IPS-20b (cell line): ENCODE results near the gene KCNAB1.
"Not testable (repeated sequence)": the region's sequence is repeated elsewhere in the genome, so short reads cannot be mapped to it uniquely, and the experiment has no call there.

ENCODE experiments used
- H3K27ac ChIP-seq: one replicate; pipeline ENCODE4 v1.5.1; 2013; ENCODE audit warnings: low read length
- H3K27me3 ChIP-seq: 2 replicates; pipeline ENCODE4 v1.6.1; 2013; ENCODE audit warnings: mild to moderate bottlenecking, low read length, inconsistent platforms; ENCODE audit not compliant: insufficient read depth
- H3K36me3 ChIP-seq: 2 replicates; pipeline ENCODE4 v1.6.1; 2013; ENCODE audit warnings: low read depth, mild to moderate bottlenecking, inconsistent platforms, low read length, moderate library complexity; ENCODE audit not compliant: insufficient read depth
- H3K4me1 ChIP-seq: 2 replicates; pipeline ENCODE4 v1.6.1; 2013; ENCODE audit warnings: mild to moderate bottlenecking, control low read depth, inconsistent platforms, low read length, moderate library complexity; ENCODE audit not compliant: insufficient read depth
- H3K4me3 ChIP-seq: 2 replicates; pipeline ENCODE4 v1.5.1; 2013; ENCODE audit warnings: mild to moderate bottlenecking, low read length, inconsistent platforms
- H3K9ac ChIP-seq: 2 replicates; pipeline ENCODE4 v1.6.1; 2013; ENCODE audit warnings: low read depth, mild to moderate bottlenecking, inconsistent platforms, low read length, moderate library complexity
- H3K9me3 ChIP-seq: 2 replicates; pipeline ENCODE4 v1.6.1; 2013; ENCODE audit warnings: mild to moderate bottlenecking, low read depth, low read length, inconsistent platforms; ENCODE audit not compliant: insufficient read depth

The KCNAB1 gene

DNA sequence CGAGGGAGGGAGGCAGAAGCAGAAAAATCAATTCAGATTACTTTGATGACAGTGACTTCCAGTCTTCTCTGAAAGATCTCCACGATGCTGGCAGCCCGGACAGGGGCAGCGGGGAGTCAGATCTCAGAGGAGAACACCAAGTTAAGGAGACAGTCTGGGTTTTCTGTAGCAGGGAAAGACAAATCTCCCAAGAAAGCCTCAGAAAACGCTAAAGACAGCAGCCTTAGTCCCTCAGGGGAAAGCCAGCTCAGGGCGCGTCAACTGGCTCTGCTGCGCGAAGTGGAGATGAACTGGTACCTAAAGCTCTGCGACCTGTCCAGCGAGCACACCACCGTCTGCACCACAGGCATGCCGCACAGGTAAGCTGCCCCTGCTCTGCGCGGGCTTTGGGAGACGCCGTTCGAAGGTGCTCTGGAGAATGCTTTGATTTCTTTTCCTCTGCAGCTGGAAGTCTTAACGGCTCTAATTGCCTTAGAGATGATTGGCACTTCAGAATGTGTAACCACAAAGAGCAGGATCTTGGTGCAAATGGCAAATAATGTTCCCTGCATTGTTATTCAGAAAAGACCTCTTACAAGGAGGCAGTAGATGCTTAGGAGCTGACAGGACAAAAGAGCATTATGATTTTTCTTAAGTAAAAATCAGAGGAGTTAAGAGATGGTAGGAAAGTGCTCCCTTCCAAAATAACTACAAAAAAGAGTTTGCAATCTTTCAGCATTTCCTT lies at the start of gene KCNAB1:
KCNAB1 (plus strand) TSS at position 51 of the 724 bp plus-strand sequence.
- no peaks in the 10 kb centered on the region for H3K4me1 ChIP-seq
- H3K4me3 ChIP-seq = no peak within 1 kb of the TSS
- no peaks in the 10 kb centered on the region for H3K9me3 ChIP-seq
- no peaks in the 10 kb centered on the region for H3K36me3 ChIP-seq
- no peaks in the 10 kb centered on the region for H3K27me3 ChIP-seq
- H3K9ac ChIP-seq = no peak within 1 kb of the TSS
- no peak within 1 kb of the TSS for H3K27ac ChIP-seq

DNA sequence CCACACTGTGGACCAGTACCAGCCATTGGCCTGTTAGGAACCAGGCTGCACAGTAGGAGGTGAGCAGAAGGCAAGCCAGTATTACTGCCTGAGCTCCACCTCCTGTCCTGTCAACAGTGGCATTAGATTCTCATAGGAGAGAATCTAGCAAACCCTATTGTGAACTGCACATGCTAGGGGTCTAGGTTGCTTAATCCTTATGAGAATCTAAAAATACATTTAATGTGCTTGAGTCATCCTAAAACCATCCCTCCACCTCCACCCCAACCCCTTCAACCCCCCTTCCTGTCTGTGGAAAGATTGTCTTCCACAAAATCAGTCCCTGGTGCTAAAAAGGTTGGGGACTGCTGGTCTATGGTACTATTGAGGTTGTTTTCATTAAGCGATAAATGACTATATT lies 49.3 kb upstream of the KCNAB1 start:
- no peaks in the 10 kb centered on the region for H3K36me3 ChIP-seq
- no peak overlapping the region for H3K4me3 ChIP-seq
- no peak overlapping the region for H3K9ac ChIP-seq
- H3K9me3 ChIP-seq = no peaks in the 10 kb centered on the region
- H3K27ac ChIP-seq = no peak overlapping the region
- H3K4me1 ChIP-seq = no peaks in the 10 kb centered on the region
- H3K27me3 ChIP-seq = no peaks in the 10 kb centered on the region

DNA sequence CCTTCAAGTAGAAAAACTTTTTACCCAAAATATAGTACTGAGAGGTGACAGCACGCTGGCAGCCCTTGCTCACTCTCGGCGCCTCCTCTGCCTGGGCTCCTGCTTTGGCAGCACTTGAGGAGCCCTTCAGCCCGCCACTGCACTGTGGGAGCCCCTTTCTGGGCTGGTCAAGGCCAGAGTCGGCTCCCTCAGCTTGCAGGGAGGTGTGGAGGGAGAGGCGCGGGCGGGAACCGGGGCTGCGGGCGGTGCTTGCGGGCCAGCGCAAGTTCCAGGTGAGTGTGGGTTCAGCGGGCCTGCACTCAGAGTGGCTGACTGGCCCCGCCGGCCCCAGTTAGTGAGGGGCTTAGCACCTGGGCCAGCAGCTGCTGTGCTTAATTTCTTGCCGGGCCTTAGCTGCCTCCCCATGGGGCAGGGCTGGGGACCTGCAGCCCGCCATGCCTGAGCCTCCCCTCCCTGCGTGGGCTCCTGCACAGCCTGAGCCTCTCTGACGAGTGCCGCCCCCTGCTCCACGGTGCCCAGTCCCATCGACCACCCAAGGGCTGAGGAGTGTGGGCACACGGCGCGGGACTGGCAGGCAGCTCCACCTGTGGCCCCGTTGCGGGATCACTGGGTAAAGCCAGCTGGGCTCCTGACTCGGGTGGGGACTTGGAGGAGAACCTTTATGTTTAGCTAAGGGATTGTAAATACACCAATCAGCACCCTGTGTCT lies 47.3 kb upstream of the KCNAB1 start:
- H3K4me1 ChIP-seq, H3K9ac ChIP-seq, H3K27ac ChIP-seq, H3K9me3 ChIP-seq, H3K36me3 ChIP-seq, H3K4me3 ChIP-seq, H3K27me3 ChIP-seq: not testable (repeated sequence)

DNA sequence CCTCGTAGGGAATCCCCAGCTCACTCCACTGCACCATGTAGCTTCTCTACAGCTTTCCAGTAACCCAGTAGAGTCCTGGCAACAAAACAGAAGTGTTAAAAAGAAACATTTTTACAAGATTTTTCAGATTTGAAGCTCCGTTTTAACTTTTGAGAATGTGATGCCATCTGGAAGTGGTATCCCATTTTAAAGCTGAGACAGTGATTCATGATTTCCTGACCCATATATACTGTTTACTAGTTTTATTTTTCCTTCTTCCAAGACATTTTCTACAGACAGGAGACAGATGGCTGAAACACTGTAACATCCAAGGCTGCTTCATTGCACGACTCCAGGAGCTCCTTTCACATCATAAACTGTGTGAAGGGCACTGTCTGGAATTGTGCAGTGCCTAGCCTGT lies 30.3 kb upstream of the KCNAB1 start:
- Histone ChIP-seq H3K4me3 (no peak overlapping the region), H3K27ac (no peak overlapping the region), H3K9ac (no peak overlapping the region), H3K27me3 (no peaks in the 10 kb centered on the region), H3K36me3 (no peaks in the 10 kb centered on the region), H3K9me3 (no peaks in the 10 kb centered on the region), H3K4me1 (peaks cover 5% of the 10 kb centered on the region; the same call in 1 of the 2 replicates)

DNA sequence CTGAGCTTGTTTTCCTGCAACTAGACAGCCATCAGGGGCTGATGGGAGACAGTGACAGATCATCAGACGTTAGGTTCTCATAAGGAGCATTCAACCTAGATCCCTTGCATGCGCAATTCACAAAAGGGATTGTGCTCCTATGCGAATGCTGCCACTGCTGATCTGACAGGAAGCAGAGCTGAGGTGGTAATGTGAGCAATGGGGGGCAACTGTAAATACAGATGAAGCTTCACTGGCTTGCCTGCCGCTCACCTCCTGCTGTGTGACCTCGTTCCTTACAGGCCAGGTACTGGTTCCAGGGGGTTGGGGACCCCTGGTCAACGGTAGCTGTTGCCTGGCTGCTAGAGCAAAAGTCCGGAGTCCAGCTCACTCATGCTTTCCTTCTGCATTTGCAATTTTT lies 26.4 kb upstream of the KCNAB1 start:
- H3K27me3 ChIP-seq = no peaks in the 10 kb centered on the region
- H3K9me3 ChIP-seq = no peaks in the 10 kb centered on the region
- no peaks in the 10 kb centered on the region for H3K36me3 ChIP-seq

DNA sequence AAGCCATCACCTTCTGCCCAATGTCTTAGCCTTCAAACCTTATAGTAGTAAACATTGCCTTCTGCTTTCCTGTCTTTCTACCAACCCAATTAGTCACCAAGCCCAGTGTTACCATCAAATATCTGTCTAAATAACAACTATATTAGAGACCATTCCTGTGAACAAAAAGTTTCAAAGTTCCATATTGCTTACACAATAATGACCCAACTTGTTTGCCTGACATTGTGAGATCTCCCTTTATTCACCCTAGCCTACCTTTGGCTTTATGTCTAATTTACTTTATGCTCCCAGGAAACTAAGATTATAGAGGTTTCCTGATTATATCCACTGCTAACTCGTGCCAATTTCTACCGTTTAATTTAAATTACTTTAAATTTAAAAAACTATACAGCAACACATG lies 26.0 kb upstream of the KCNAB1 start:
- Histone ChIP-seq H3K9me3 (no peaks in the 10 kb centered on the region), H3K9ac (no peak overlapping the region), H3K4me1 (peaks cover 5% of the 10 kb centered on the region; the same call in 1 of the 2 replicates), H3K4me3 (no peak overlapping the region), H3K27ac (no peak overlapping the region), H3K36me3 (no peaks in the 10 kb centered on the region), H3K27me3 (no peaks in the 10 kb centered on the region)

More for the DNA sequence above, 26.4 kb upstream of the KCNAB1 start:
- no peak overlapping the region for H3K4me3 ChIP-seq
- peaks cover 5% of the 10 kb centered on the region; the same call in 1 of the 2 replicates for H3K4me1 ChIP-seq
- no peak overlapping the region for H3K27ac ChIP-seq
- no peak overlapping the region for H3K9ac ChIP-seq

DNA sequence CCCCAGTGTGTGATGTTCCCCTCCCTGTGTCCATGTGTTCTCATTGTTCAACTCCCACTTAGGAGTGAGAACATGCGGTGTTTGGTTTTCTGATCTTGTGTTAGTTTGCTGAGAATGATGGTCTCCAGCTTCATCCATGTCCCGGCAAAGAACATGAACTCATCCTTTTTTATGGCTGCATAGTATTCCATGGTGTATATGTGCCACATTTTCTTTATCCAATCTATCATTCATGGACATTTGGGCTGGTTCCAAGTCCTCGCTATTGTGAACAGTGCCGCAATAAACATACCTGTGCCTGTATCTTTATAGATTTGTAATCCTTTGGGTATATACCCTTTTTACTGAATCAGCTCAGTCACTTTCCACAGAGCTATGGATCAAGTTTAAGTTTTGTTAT lies 24.7 kb upstream of the KCNAB1 start:
- not testable (repeated sequence) for H3K9me3 ChIP-seq, H3K4me3 ChIP-seq, H3K9ac ChIP-seq, H3K27ac ChIP-seq, H3K36me3 ChIP-seq, H3K4me1 ChIP-seq, H3K27me3 ChIP-seq

DNA sequence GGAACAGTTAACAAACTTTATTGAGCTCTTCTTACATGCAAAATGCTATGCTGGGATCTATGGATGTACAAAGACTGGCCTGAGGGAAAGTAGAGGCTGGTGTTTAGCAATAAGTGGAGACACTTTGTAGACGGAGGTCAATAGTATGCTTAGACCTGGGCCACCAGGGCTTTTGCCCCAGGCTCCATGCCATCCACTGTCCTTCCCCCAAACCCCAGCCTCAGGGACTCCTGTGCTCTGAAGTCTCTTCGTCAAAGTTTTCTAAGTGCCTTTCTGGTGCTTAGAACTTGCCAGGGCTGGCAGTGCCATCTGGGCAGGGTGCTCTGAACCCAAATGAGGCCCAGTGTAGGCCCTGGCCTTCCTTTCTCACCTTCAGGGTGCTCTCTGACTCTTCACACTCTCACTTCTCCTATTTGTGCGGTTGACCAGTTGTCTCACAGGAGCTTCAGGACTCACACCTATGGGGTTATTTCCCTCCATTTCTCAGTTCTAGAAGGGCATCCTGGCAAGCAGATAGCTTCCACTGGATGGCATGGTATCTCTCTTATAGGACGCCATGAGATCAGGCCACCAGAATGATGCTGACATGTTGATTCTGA lies 21.8 kb upstream of the KCNAB1 start:
- peaks cover 5% of the 10 kb centered on the region; the same call in 1 of the 2 replicates for H3K4me1 ChIP-seq
- no peak overlapping the region for H3K4me3 ChIP-seq
- H3K27me3 ChIP-seq = no peaks in the 10 kb centered on the region

DNA sequence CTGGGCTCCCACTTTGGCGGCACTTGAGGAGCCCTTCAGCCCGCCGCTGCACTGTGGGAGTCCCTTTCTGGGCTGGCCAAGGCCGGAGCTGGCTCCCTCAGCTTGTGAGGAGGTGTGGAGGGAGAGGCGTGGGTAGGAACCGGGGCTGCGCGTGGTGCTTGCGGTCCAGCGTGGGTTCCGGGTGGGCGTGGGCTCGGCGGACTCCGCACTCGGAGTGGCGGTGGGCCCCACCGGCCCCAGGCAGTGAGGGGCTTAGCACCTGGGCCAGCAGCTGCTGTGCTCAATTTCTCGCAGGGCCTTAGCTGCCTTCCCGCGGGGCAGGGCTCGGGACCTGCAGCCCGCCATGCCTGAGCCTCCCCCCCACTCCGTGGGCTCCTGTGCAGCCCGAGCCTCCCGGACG lies 21.0 kb upstream of the KCNAB1 start:
- not testable (repeated sequence) for H3K36me3 ChIP-seq, H3K4me3 ChIP-seq, H3K27ac ChIP-seq, H3K9me3 ChIP-seq, H3K4me1 ChIP-seq, H3K27me3 ChIP-seq, H3K9ac ChIP-seq

More for the DNA sequence above, 21.8 kb upstream of the KCNAB1 start:
- Histone ChIP-seq H3K27ac (no peak overlapping the region), H3K9ac (no peak overlapping the region), H3K36me3 (no peaks in the 10 kb centered on the region), H3K9me3 (no peaks in the 10 kb centered on the region)

DNA sequence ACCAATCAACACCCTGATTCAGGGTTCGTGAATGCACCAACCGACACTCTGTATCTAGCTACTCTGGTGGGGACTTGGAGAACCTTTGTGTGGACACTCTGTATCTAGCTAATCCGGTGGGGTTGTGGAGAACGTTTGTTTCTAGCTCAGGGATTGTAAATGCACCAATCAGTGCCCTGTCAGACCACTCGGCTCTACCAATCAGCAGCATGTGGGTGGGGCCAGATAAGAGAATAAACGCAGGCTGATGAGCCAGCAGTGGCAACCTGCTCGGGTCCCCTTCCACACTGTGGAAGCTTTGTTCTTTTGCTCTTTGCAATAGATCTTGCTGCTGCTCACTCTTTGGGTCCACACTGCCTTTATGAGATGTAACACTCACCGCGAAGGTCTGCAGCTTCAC lies 20.4 kb upstream of the KCNAB1 start:
- H3K4me1 ChIP-seq, H3K9me3 ChIP-seq, H3K36me3 ChIP-seq, H3K4me3 ChIP-seq, H3K9ac ChIP-seq, H3K27me3 ChIP-seq, H3K27ac ChIP-seq: not testable (repeated sequence)

DNA sequence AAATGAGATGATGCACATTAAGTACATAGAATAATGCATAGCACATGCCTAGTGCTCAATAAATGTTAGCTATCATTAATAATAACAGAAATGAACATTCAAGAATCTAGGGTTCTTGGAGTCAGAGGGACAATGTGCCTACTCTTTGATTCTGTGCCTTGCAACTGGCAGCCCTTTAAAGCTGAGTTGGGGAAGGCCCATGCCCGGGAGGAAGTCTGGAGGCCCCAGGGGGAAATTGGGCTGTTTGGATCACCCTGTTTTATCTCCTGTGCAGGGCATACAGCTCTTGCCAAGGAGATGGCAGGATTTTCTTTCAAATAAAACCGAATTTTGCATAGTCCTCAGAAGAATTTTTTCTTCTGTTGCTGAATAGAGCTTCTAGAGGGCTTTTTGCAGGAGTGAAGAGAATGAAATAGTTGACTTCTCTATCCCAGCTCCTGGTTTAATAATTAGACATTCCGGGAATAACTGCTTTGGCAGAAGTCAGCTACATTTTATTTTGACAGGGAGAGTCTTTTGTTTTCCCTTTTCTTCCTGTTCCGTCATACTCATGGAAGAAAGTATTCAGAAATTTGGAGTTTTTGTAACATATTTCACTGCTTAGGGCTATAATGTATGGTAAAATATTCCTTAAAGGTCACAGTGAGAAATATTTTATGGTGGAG lies 18.0 kb upstream of the KCNAB1 start:
- Histone ChIP-seq H3K27me3 (no peaks in the 10 kb centered on the region), H3K36me3 (no peaks in the 10 kb centered on the region), H3K9me3 (no peaks in the 10 kb centered on the region), H3K9ac (no peak overlapping the region), H3K4me1 (no peaks in the 10 kb centered on the region), H3K27ac (no peak overlapping the region), H3K4me3 (no peak overlapping the region)
